AG04450 (cell line): ENCODE data around the gene APBB2. TPM values are rescaled to one million over a fixed set of nuclear protein-coding genes. Genes with fewer than 3 reads are reported as not detected.

ENCODE experiments used
- CTCF ChIA-PET: fragments of 300-600, 350-600 bp; formaldehyde crosslinking; extraction: SDS; loops from one replicate; lab custom pipeline; 2022; ENCODE audit warnings: antibody characterized with exemption, inconsistent platforms; lab: Charles Lee
- POLR2A ChIA-PET: fragments of 350-600 bp; formaldehyde crosslinking; extraction: SDS; loops from one replicate; lab custom pipeline; 2021; ENCODE audit warnings: antibody characterized with exemption, inconsistent platforms; lab: Yijun Ruan, JAX
- DNase-seq: peaks from one replicate; pipeline ENCODE4 v3.0.0-alpha.2; 2011; ENCODE audit warnings: low read depth, low spot score
- H3K27ac ChIP-seq: one replicate; pipeline ENCODE4 v1.5.1; 2012; ENCODE audit warnings: low read depth, low read length, control low read depth
- H3K27me3 ChIP-seq: one replicate; pipeline ENCODE4 v1.6.0; 2012; ENCODE audit warnings: low read length; ENCODE audit not compliant: control insufficient read depth, insufficient read depth
- H3K4me3 ChIP-seq: 2 replicates; pipeline ENCODE4 v1.5.1; 2011; ENCODE audit warnings: mild to moderate bottlenecking, low read depth, low read length, control low read depth
- H3K9me3 ChIP-seq: 2 replicates; pipeline ENCODE4 v1.5.1; 2012; ENCODE audit warnings: low read length; ENCODE audit not compliant: control insufficient read depth, insufficient read depth
- polyA plus RNA-seq: library from polyadenylated mRNA; depleted of rRNA; stranded (reverse); fragments of >200 nt; gene quantifications from 2 replicates; pipeline ENCODE4 v1.2.3, GENCODE V29; 2011
- TF ChIP-seq, protein P1 (sequence below): IDR thresholded peaks from 2 replicates; pipeline ENCODE4 v1.5.1; 2011; ENCODE audit warnings: low read depth, low read length, control low read depth, inconsistent platforms

APBB2 gene
- polyA plus RNA-seq, 1 experiment: 52.7 TPM

DNA sequence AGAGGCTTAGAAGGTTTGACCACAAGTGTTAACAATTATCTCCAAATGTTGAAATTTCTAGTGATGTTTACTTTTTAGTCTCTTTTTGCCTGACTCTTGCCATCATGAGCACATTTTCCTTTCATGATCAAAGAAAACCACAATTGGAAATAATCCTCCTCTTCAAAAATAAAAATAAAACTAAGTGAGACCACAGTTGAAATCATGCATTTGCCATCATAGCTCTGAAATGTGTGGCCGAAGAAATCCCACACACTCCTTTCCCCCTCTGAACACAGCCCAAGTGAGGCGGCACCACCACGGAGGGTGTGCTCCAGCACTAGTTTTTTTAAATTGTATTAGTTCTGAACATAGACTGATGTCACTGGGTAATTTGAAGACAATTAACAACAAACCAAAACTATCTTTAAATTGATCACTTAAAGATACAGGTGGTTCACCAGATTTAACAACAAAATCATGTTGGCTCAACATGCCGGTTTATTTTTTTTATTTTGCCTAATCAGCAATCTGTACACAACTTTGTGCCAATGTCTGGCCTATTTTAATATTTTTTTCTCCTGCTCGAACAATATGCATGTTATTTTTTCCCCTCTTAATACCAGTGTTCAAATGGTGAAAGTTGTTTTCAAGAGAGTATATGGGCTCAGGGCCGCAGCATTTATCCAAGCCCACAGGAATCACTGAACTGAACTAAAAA, 17.6 kb downstream of the APBB2 start:
- no peaks in the 10 kb centered on the region for H3K9me3 ChIP-seq
- POLR2A ChIA-PET: no interaction called here
- CTCF ChIA-PET: interaction anchor here (0.6 kb wide), 1 partner anchor 270 kb away, joined by 4 read pairs; no protein-coding TSS in a partner anchor
- H3K27ac ChIP-seq: no peak overlapping the region
- no peak for DNase-seq
- H3K4me3 ChIP-seq: no peak overlapping the region
- TF ChIP-seq, protein P1, sequence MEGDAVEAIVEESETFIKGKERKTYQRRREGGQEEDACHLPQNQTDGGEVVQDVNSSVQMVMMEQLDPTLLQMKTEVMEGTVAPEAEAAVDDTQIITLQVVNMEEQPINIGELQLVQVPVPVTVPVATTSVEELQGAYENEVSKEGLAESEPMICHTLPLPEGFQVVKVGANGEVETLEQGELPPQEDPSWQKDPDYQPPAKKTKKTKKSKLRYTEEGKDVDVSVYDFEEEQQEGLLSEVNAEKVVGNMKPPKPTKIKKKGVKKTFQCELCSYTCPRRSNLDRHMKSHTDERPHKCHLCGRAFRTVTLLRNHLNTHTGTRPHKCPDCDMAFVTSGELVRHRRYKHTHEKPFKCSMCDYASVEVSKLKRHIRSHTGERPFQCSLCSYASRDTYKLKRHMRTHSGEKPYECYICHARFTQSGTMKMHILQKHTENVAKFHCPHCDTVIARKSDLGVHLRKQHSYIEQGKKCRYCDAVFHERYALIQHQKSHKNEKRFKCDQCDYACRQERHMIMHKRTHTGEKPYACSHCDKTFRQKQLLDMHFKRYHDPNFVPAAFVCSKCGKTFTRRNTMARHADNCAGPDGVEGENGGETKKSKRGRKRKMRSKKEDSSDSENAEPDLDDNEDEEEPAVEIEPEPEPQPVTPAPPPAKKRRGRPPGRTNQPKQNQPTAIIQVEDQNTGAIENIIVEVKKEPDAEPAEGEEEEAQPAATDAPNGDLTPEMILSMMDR: no peak
- H3K27me3 ChIP-seq: no peaks in the 10 kb centered on the region

DNA sequence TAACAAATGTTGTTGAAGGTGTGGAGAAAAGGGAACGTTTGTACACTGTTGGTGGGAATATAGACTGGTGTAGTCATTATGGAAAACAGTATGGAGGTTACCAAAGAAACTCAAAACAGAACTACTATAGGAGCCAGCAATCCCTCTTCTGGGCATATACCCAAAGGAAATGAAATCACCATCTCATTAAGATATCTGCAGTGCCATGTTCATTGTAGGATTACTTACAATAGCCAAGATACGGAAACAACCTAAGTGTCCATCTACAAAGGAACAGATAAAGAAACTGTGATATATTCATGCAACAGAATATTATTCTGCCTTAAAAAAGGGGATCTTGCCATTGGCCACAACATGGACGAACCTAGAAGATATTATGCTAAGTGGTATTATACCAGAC, 22.2 kb downstream of the APBB2 start:
- no peaks in the 10 kb centered on the region for H3K27me3 ChIP-seq
- DNase-seq: no peak
- ChIA-PET POLR2A (no interaction called here), CTCF (interaction anchor here (1.6 kb wide), 1 partner anchor 22 kb away, joined by 5 read pairs; the partner anchor contains the start of gene APBB2)
- no peak overlapping the region for H3K4me3 ChIP-seq
- TF ChIP-seq, protein P1: no peak
- no peak overlapping the region for H3K27ac ChIP-seq
- H3K9me3 ChIP-seq: no peaks in the 10 kb centered on the region

DNA sequence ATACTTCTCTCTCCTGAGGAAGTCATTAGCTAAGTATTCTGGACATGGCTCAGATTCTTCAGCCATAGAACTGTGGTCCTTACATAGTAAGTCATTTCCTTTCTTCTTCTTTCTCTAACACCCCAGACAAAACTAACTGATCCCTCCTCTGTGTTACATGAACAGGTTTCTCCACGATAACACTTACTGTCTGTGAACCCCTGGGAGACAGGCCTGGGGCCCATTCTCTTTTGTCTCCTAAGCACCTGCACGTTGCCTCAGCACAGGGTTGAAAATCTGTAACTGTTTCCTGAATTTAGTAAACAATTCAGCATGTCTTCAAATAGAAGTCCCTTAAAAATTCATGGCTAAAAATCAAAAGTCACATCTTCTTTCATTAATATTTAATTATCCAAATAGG, 24.7 kb downstream of the APBB2 start:
- no peak for DNase-seq
- Histone ChIP-seq H3K9me3 (no peaks in the 10 kb centered on the region), H3K4me3 (no peak overlapping the region), H3K27ac (no peak overlapping the region), H3K27me3 (no peaks in the 10 kb centered on the region)
- POLR2A ChIA-PET: no interaction called here
- TF ChIP-seq, protein P1: no peak
- CTCF ChIA-PET: interaction anchor here (0.5 kb wide), 1 partner anchor 25 kb away, joined by 4 read pairs; the partner anchor contains the start of gene APBB2

DNA sequence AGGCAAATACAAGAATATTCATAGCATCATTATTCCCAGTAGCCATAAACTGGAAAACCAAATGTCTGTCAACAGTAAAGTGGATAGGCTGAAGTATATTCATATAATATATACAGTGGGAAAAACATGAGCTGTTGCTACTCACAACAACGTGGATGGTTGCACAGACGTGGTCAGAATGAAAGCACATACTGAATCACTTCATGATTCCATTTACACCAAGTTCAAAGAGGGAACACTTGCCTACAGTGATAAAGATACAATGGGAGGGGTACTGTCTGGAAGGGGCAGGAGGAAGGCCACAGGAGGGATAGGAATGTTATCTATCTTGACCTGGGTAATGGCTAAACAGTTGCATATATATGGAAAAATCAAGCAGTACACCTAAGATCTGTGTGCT, 25.3 kb downstream of the APBB2 start:
- TF ChIP-seq, protein P1: no peak
- Histone ChIP-seq H3K9me3 (no peaks in the 10 kb centered on the region), H3K27ac (no peak overlapping the region), H3K27me3 (no peaks in the 10 kb centered on the region), H3K4me3 (no peak overlapping the region)
- ChIA-PET CTCF (interaction anchor here (0.5 kb wide), 1 partner anchor 25 kb away, joined by 4 read pairs; the partner anchor contains the start of gene APBB2), POLR2A (no interaction called here)
- no peak for DNase-seq
